Measurements from ENCODE around the gene STIMATE. TPM values are rescaled to one million over a fixed set of nuclear protein-coding genes. Genes with fewer than 3 reads are reported as not detected.

The STIMATE gene
- total RNA-seq, 4 donors from 2014 or later: 20.6 to 64.6 (median 27.8) TPM

DNA sequence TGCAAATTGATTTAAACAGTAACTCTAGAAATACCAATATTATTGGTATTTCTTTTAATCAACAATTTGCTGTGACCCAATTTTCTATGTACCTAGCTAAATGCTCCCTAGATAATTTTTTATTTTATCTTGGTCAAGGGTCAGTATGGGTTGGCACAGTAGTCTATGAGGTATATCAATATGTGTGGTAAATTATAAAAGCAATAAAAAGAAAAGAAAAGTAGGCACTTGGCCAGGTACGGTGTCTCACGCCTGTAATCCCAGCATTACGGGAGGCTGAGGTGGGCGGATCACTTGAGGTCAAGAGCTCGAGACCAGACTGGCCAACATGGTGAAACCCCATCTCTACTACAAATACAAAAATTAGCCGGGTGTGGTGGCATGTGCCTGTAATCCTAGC is 34.0 kb upstream of the STIMATE start:
- intact Hi-C loops (cut with DNase I; ENCODE audit: low total_unique reads) (no loop called here), in situ Hi-C loops (cut with MboI; ENCODE audit: low sequenced_read_pairs in 4 of 4) (loop anchor here in 3 of 4 donors (10.0 to 25.0 kb wide), 4 partner anchors 77 to 194 kb away; no protein-coding TSS in a partner anchor)
- ATAC-seq: no peak
- DNase-seq: no peak
- no peaks in the 10 kb centered on the region for H3K9me3 ChIP-seq
- no peak overlapping the region for H3K4me3 ChIP-seq
- H3K27ac ChIP-seq: no peak overlapping the region
- TF ChIP-seq, protein P1, sequence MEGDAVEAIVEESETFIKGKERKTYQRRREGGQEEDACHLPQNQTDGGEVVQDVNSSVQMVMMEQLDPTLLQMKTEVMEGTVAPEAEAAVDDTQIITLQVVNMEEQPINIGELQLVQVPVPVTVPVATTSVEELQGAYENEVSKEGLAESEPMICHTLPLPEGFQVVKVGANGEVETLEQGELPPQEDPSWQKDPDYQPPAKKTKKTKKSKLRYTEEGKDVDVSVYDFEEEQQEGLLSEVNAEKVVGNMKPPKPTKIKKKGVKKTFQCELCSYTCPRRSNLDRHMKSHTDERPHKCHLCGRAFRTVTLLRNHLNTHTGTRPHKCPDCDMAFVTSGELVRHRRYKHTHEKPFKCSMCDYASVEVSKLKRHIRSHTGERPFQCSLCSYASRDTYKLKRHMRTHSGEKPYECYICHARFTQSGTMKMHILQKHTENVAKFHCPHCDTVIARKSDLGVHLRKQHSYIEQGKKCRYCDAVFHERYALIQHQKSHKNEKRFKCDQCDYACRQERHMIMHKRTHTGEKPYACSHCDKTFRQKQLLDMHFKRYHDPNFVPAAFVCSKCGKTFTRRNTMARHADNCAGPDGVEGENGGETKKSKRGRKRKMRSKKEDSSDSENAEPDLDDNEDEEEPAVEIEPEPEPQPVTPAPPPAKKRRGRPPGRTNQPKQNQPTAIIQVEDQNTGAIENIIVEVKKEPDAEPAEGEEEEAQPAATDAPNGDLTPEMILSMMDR (IDR thresholded peaks at IDR 0.05 in 4 of 5, conservative IDR thresholded peaks at IDR 0.05 in 1 of 5): no peak
- no peak for TF ChIP-seq POLR2A (IDR thresholded peaks at IDR 0.05)
- H3K36me3 ChIP-seq: peaks cover 0 to 27% of the 10 kb centered on the region in 2 donors
- H3K4me1 ChIP-seq: no peaks in the 10 kb centered on the region
- H3K27me3 ChIP-seq: no peaks in the 10 kb centered on the region

DNA sequence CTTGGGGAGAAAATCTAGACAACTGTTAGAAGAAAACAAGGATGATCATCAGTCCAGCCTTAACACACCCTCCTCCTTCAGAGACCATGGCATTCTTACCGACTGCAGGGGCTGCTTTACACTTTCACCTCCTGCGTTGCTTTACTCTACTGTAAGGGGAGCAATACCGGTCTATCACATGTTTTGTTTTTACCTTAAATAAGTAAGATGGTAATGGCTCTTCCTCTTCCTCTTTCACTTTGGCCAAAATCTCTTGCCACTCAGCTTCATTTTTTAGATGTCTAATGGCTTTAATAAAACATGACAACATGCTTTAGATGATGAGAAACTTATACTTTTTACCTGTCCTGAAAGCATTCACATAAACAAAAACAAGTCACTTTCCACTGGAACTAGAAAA is 33.4 kb upstream of the STIMATE start:
- TF ChIP-seq, protein P1 (IDR thresholded peaks at IDR 0.05 in 4 of 5, conservative IDR thresholded peaks at IDR 0.05 in 1 of 5): no peak
- TF ChIP-seq POLR2A (IDR thresholded peaks at IDR 0.05): no peak
- Histone ChIP-seq H3K27ac (no peak overlapping the region), H3K4me1 (no peaks in the 10 kb centered on the region), H3K9me3 (no peaks in the 10 kb centered on the region), H3K4me3 (no peak overlapping the region), H3K27me3 (no peaks in the 10 kb centered on the region), H3K36me3 (peaks cover 0 to 32% of the 10 kb centered on the region in 2 donors)
- intact Hi-C loops (cut with DNase I; ENCODE audit: low total_unique reads): no loop called here
- DNase-seq: no peak
- no peak for ATAC-seq
- in situ Hi-C loops (cut with MboI; ENCODE audit: low sequenced_read_pairs in 4 of 4): loop anchor here in 3 of 4 donors (10.0 to 25.0 kb wide), 4 partner anchors 76 to 193 kb away; no protein-coding TSS in a partner anchor

GRCh38 chr3:52926554-52926953 is 29.2 kb upstream of the STIMATE start:
- Histone ChIP-seq H3K4me1 (no peaks in the 10 kb centered on the region), H3K36me3 (peaks cover 0 to 49% of the 10 kb centered on the region in 2 donors), H3K27ac (no peak overlapping the region), H3K9me3 (no peaks in the 10 kb centered on the region), H3K27me3 (no peaks in the 10 kb centered on the region), H3K4me3 (no peak overlapping the region)
- in situ Hi-C loops (cut with MboI; ENCODE audit: low sequenced_read_pairs in 4 of 4): loop anchor here in 2 of 4 donors (25.0 kb wide), 1 partner anchor 189 kb away; no protein-coding TSS in a partner anchor
- TF ChIP-seq POLR2A (IDR thresholded peaks at IDR 0.05): no peak
- TF ChIP-seq, protein P1 (IDR thresholded peaks at IDR 0.05 in 4 of 5, conservative IDR thresholded peaks at IDR 0.05 in 1 of 5): no peak
- no peak for DNase-seq
- ATAC-seq: no peak
- intact Hi-C loops (cut with DNase I; ENCODE audit: low total_unique reads): no loop called here

- intact Hi-C loops (cut with DNase I; ENCODE audit: low total_unique reads): no loop called here
- H3K4me3 ChIP-seq: no peak overlapping the region
- in situ Hi-C loops (cut with MboI; ENCODE audit: low sequenced_read_pairs in 4 of 4): loop anchor here in 2 of 4 donors (25.0 kb wide), 1 partner anchor 188 kb away; no protein-coding TSS in a partner anchor
- no peaks in the 10 kb centered on the region for H3K27me3 ChIP-seq
- ATAC-seq (no peak), DNase-seq (no peak)
- no peak for TF ChIP-seq POLR2A (IDR thresholded peaks at IDR 0.05)
- TF ChIP-seq, protein P1 (IDR thresholded peaks at IDR 0.05 in 4 of 5, conservative IDR thresholded peaks at IDR 0.05 in 1 of 5): no peak
- peaks cover 0 to 51% of the 10 kb centered on the region in 2 donors for H3K36me3 ChIP-seq
- no peaks in the 10 kb centered on the region for H3K4me1 ChIP-seq
- no peaks in the 10 kb centered on the region for H3K9me3 ChIP-seq
- no peak overlapping the region for H3K27ac ChIP-seq
Measured at GRCh38 chr3:52925405-52926313, 28.3 kb upstream of the STIMATE start.

Data from gastrocnemius medialis (tissue), 4 donors.